Endothelial cell of umbilical vein (primary cell): Measurements from ENCODE around the gene KSR1. TPM values are rescaled to one million over a fixed set of nuclear protein-coding genes. Genes with fewer than 3 reads are reported as not detected.

Experiments used
- BruUV-seq: library from RNA; stranded (reverse); fragments of 400-500 nt; replicated peaks from 2 replicates; lab custom pipeline; 2021; lab: Mats Ljungman, UMichigan
- CTCF ChIA-PET: fragments of 300-600, 350-600 bp; sonication (Branson Sonifier 250); formaldehyde crosslinking; loops from one replicate; lab custom pipeline; 2021; ENCODE audit warnings: antibody characterized with exemption, inconsistent platforms; lab: Charles Lee
- POLR2A ChIA-PET: fragments of 300-600, 350-600 bp; sonication (Branson Sonifier 250); formaldehyde crosslinking; loops from one replicate; lab custom pipeline; 2021; ENCODE audit warnings: antibody characterized with exemption, inconsistent platforms; lab: Charles Lee
- DNase-seq: peaks from one replicate; pipeline ENCODE4 v3.0.0-alpha.2; 2011; ENCODE audit warnings: low read depth, low spot score
- FAIRE-seq: peaks from 2 replicates; lab custom pipeline; 2011; peaks lifted over from hg19 to GRCh38; lab: Jason Lieb, UNC
- H2AFZ ChIP-seq: 2 replicates; pipeline ENCODE4 v1.6.0; 2012; ENCODE audit warnings: low read depth, low read length, control low read depth, inconsistent platforms
- H3K27ac ChIP-seq: 2 replicates; pipeline ENCODE4 v1.5.1; 2011; ENCODE audit warnings: low read depth, mild to moderate bottlenecking, control low read depth, low read length, moderate library complexity; ENCODE audit not compliant: insufficient read depth
- H3K27me3 ChIP-seq, 2 experiments: 2 replicates each; pipeline versions ENCODE4 v1.6.0 to v1.6.1; 2011; ENCODE audit warnings: low read length in 2 of 2, mixed read lengths in 1 of 2; ENCODE audit not compliant: control insufficient read depth in 2 of 2, insufficient read depth in 2 of 2
- H3K36me3 ChIP-seq, 2 experiments: 2 replicates in 1 of 2; 3 replicates in 1 of 2; pipeline ENCODE4 v1.5.1; 2011; ENCODE audit warnings: low read length in 2 of 2, mild to moderate bottlenecking in 1 of 2, moderate library complexity in 1 of 2; ENCODE audit not compliant: control insufficient read depth in 2 of 2, insufficient read depth in 2 of 2; ENCODE audit errors: extremely low read depth in 1 of 2
- H3K4me1 ChIP-seq: 3 replicates; pipeline ENCODE4 v1.5.1; 2011; ENCODE audit warnings: mild to moderate bottlenecking, low read length; ENCODE audit not compliant: control insufficient read depth, insufficient read depth; ENCODE audit errors: extremely low read depth
- H3K4me2 ChIP-seq: 2 replicates; pipeline ENCODE4 v1.6.1; 2011; ENCODE audit warnings: low read length, control low read depth, mixed read lengths; ENCODE audit not compliant: insufficient read depth
- H3K4me3 ChIP-seq, 3 experiments: fragments of 200-600 bp in 1 of 3; sonication (generic), shearing (Covaris generic) in 1 of 3; replicated peaks in 1 of 3; 2 replicates each; pipeline ENCODE4 v1.5.1; 2011 to 2016; ENCODE audit warnings: control low read depth in 3 of 3, low read length in 3 of 3, mild to moderate bottlenecking in 2 of 3, inconsistent platforms in 1 of 3, low read depth in 1 of 3, moderate library complexity in 1 of 3; ENCODE audit not compliant: insufficient read depth in 1 of 3
- H3K79me2 ChIP-seq: 2 replicates; pipeline ENCODE4 v1.6.0; 2012; ENCODE audit warnings: low read length, inconsistent platforms; ENCODE audit not compliant: control insufficient read depth, insufficient read depth
- H3K9ac ChIP-seq: replicated peaks from 2 replicates; pipeline ENCODE3; 2011; ENCODE audit warnings: low read length, control low read depth; ENCODE audit not compliant: insufficient read depth; ENCODE audit errors: extremely low read depth
- H3K9me1 ChIP-seq: replicated peaks from 3 replicates; pipeline ENCODE4 v1.6.0; 2011; ENCODE audit warnings: mild to moderate bottlenecking, low read length; ENCODE audit not compliant: control insufficient read depth, insufficient read depth; ENCODE audit errors: extremely low read depth
- H3K9me3 ChIP-seq: replicated peaks from 2 replicates; pipeline ENCODE4 v1.5.1; 2012; ENCODE audit warnings: low read length, inconsistent platforms; ENCODE audit not compliant: control insufficient read depth, insufficient read depth
- H4K20me1 ChIP-seq: replicated peaks from 2 replicates; pipeline ENCODE3; 2011; ENCODE audit warnings: mild to moderate bottlenecking, low read length; ENCODE audit not compliant: control insufficient read depth, insufficient read depth; ENCODE audit errors: extremely low read depth
- CTCF ChIP-seq, 2 donors: IDR thresholded peaks; 1 replicate in 1 of 2; 2 replicates in 1 of 2; pipeline ENCODE4 v1.5.1; 2011; ENCODE audit warnings: low read length in 2 of 2, mild to moderate bottlenecking in 2 of 2, moderate library complexity in 2 of 2, control low read depth in 1 of 2, inconsistent platforms in 1 of 2, low read depth in 1 of 2; ENCODE audit not compliant: insufficient read depth in 1 of 2; ENCODE audit errors: extremely low read depth in 1 of 2
- EZH2 ChIP-seq: IDR thresholded peaks from 2 replicates; pipeline ENCODE4 v1.6.1; 2012; ENCODE audit warnings: borderline replicate concordance, low read depth, mild to moderate bottlenecking, moderate library complexity, low read length, inconsistent platforms; ENCODE audit not compliant: severe bottlenecking
- FOS ChIP-seq: IDR thresholded peaks from 2 replicates; pipeline ENCODE4 v1.6.1; 2011; ENCODE audit warnings: mild to moderate bottlenecking, low read length, moderate library complexity, borderline replicate concordance; ENCODE audit not compliant: insufficient read depth
- GATA2 ChIP-seq: IDR thresholded peaks from 2 replicates; pipeline ENCODE4 v1.7.0; 2011; ENCODE audit warnings: low read depth, mild to moderate bottlenecking, moderate library complexity, mixed read lengths, low read length; ENCODE audit not compliant: insufficient read length, insufficient read depth
- JUN ChIP-seq: IDR thresholded peaks from 2 replicates; pipeline ENCODE4 v1.6.1; 2011; ENCODE audit warnings: borderline replicate concordance, low read depth; ENCODE audit not compliant: insufficient read length, insufficient read depth
- MAX ChIP-seq: IDR thresholded peaks from 2 replicates; pipeline ENCODE4 v1.6.1; 2011; ENCODE audit not compliant: insufficient read depth, insufficient read length
- MYC ChIP-seq: IDR thresholded peaks from one replicate; pipeline ENCODE4 v1.6.1; 2011; ENCODE audit warnings: mild to moderate bottlenecking, low read depth, low read length
- POLR2A ChIP-seq: IDR thresholded peaks from 2 replicates; pipeline ENCODE4 v1.6.1; 2012; ENCODE audit warnings: low read depth, mild to moderate bottlenecking, control low read depth, low read length
- POLR2AphosphoS5 ChIP-seq: IDR thresholded peaks from 2 replicates; pipeline ENCODE4 v1.6.1; 2012; ENCODE audit warnings: low read depth, mild to moderate bottlenecking, control low read depth, low read length, moderate library complexity; ENCODE audit not compliant: insufficient read depth
- dilution Hi-C: fragments of 300-500 bp; cut with MboI; formaldehyde crosslinking; loops from one replicate; pipeline ENCODE4 v1.15.0; 2019; ENCODE audit warnings: low sequenced_read_pairs; ENCODE audit not compliant: extremely low pct_ligation_motif_present
- intact Hi-C: fragments of 100-400 bp; cut with micrococcal nuclease; formaldehyde crosslinking; loops from one replicate; pipeline ENCODE4 v1.10.0; 2022
- polyA plus RNA-seq, 4 experiments: library from polyadenylated mRNA; depleted of rRNA in 3 of 4; stranded (reverse) in 3 of 4; unstranded in 1 of 4; fragments of >200 nt; gene quantifications; 2 replicates each; pipeline versions ENCODE4 v1.2.1 to v1.2.3, GENCODE V29; 2011 to 2012; ENCODE audit warnings: missing spikeins in 1 of 4
- total RNA-seq: library from RNA; stranded (reverse); gene quantifications from 2 replicates; pipeline ENCODE4 v1.2.3, GENCODE V29; 2021

Gene KSR1
- total and polyA plus RNA-seq, 2 donors (not counting 3 experiments of a cell fraction or from before 2014, with no cell fraction given) = 35.4 to 80.2 TPM

DNA sequence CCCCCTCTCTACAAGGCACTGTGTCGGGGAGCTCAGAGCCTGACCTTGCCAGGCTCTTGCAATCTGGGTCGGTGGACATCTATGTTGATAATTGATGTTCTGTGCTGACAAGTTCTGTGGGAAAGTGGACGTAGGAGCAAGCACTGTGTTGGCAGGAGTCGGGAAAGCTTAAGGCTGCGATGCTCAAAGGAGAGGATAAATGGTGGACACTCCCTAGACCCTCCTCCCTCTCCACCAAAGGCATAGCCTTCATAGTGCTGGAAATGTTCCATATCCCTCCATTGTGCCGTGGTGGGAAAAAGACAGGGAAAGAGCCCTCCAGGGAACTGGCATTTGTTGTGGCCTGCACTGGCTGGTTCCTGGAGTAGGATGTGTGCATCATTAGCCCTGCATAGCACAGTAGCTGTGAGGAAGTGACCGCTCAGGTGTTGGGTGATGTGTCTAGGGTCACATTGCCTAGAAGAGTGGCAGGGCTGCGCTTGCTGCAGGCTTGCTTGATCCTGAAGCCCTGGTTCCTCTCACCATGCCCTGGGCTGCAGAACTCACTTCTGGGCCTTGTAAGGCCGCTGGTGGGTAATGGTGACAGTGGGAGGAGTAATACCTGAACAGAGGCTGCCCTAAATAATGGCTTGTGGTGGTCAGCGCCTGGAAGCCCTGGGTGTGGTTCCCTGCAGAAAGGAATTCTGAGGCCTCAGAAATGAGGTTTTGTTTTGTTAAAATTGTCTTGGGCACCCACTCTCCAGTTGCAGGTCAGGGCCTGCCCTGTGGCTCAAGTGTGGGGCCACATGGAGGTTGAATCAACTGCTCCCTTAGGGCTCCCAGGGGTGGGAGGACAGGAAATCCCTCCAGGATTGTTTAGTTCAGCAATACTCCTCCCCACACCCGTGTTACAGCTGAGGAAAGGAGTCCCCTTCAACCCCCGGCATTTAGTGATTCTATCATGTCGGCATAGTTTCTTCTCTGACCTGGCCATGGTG is 62.6 kb downstream of the KSR1 start:
- ChIA-PET CTCF (interaction anchor here (0.8 to 1.5 kb wide), 3 partner anchors 19 to 81 kb away, joined by 3 to 4 read pairs (median 4); no protein-coding TSS in a partner anchor), POLR2A (no interaction called here)
- H3K4me1 ChIP-seq = no peaks in the 10 kb centered on the region
- TF ChIP-seq GATA2 = no peak
- H3K36me3 ChIP-seq = no peaks in the 10 kb centered on the region
- H3K27ac ChIP-seq = no peak overlapping the region
- H3K9ac ChIP-seq = no peak overlapping the region
- H3K9me1 ChIP-seq = no peaks in the 10 kb centered on the region
- intact Hi-C loops = no loop called here
- no peak overlapping the region for H3K4me3 ChIP-seq
- H4K20me1 ChIP-seq = no peaks in the 10 kb centered on the region
- no peaks in the 10 kb centered on the region for H3K9me3 ChIP-seq
- H3K27me3 ChIP-seq = no peaks in the 10 kb centered on the region
- FAIRE-seq = no peak
- no peak overlapping the region for H3K4me2 ChIP-seq
- BruUV-seq = no TSS peak
- H3K79me2 ChIP-seq = peaks cover 11% of the 10 kb centered on the region
- H2AFZ ChIP-seq = no peak overlapping the region
- DNase-seq = no peak
- dilution Hi-C loops = no loop called here

DNA sequence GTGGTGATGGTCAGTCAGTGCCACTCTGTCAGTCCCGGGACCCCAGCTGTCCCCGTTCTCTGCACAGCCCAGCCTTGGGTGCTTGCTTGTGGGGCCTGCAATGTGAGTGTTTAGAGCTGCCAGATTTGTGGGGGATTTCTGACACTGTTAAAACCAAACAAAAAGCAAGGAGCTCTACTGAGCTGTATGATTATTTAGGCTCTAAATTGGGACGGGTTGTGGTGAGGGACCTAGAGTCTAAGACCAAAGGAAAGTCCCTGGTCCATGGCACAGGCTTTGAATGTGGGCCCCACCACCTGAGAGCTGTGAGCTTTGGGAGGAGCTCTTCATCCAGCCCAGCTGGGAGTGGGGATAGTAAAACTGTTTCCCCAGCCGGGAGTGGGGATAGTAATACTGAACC is 63.3 kb downstream of the KSR1 start:
- no TSS peak for BruUV-seq
- dilution Hi-C loops (no loop called here), intact Hi-C loops (no loop called here)
- CTCF ChIA-PET = interaction anchor here (0.9 to 1.5 kb wide), 3 partner anchors 25 to 80 kb away, joined by 3 read pairs; no protein-coding TSS in a partner anchor
- no peak for FAIRE-seq
- Histone ChIP-seq H3K9me1 (no peaks in the 10 kb centered on the region), H3K4me2 (no peak overlapping the region), H3K4me3 (no peak overlapping the region), H4K20me1 (no peaks in the 10 kb centered on the region), H3K4me1 (no peaks in the 10 kb centered on the region), H3K27me3 (no peaks in the 10 kb centered on the region), H3K79me2 (peaks cover 10% of the 10 kb centered on the region), H3K9ac (no peak overlapping the region), H2AFZ (no peak overlapping the region), H3K9me3 (no peaks in the 10 kb centered on the region), H3K27ac (no peak overlapping the region), H3K36me3 (no peaks in the 10 kb centered on the region)
- POLR2A ChIA-PET = no interaction called here
- TF ChIP-seq POLR2A = no peak
- TF ChIP-seq POLR2AphosphoS5 = no peak
- TF ChIP-seq CTCF (IDR thresholded peaks at IDR 0.05; ENCODE audit: extremely low read depth in 1 of 2, insufficient read depth in 1 of 2, low read depth in 1 of 2, low read length in 2 of 2) = no peak
- no peak for TF ChIP-seq JUN
- no peak for TF ChIP-seq GATA2
- TF ChIP-seq MAX = no peak
- TF ChIP-seq EZH2 = no peak
- TF ChIP-seq FOS = no peak
- no peak for TF ChIP-seq MYC
- DNase-seq = no peak
